Tibial nerve (tissue), 4 donors: Measurements from ENCODE around the gene ZNF385D. TPM values are rescaled to one million over a fixed set of nuclear protein-coding genes. Genes with fewer than 3 reads are reported as not detected.

Source experiments
- DNase-seq, 2 donors: peaks; one replicate each; pipeline ENCODE4 v3.0.0-alpha.2; 2019; ENCODE audit warnings: low spot score in 2 of 2
- H3K27ac ChIP-seq, 4 donors: fragments of 200-600 bp; sonication (generic) in 3 of 4; one replicate each; pipeline ENCODE4 v1.5.1; 2017 to 2019; ENCODE audit warnings: mild to moderate bottlenecking in 1 of 4
- H3K27me3 ChIP-seq, 2 donors: fragments of 200-600 bp; sonication (generic) in 1 of 2; one replicate each; pipeline versions ENCODE4 v1.5.1 to v1.6.0; 2017 to 2019
- H3K36me3 ChIP-seq, 3 donors: fragments of 200-600 bp; sonication (generic); one replicate each; pipeline ENCODE4 v1.5.1; 2018 to 2019
- H3K4me1 ChIP-seq, 4 donors: fragments of 200-600 bp; sonication (generic) in 3 of 4; one replicate each; pipeline ENCODE4 v1.5.1; 2017 to 2019
- H3K4me3 ChIP-seq, 4 donors: fragments of 200-600 bp; sonication (generic) in 3 of 4; one replicate each; pipeline ENCODE4 v1.5.1; 2017 to 2019; ENCODE audit warnings: mild to moderate bottlenecking in 1 of 4, moderate library complexity in 1 of 4
- H3K9me3 ChIP-seq, 4 donors: fragments of 200-600 bp; sonication (generic) in 3 of 4; one replicate each; pipeline ENCODE4 v1.5.1; 2017 to 2019
- EP300 ChIP-seq, 2 donors: sonication (generic); formaldehyde crosslinking; IDR thresholded peaks; one replicate each; pipeline ENCODE4 v1.6.1; 2017; ENCODE audit warnings: antibody characterized with exemption in 2 of 2, mild to moderate bottlenecking in 1 of 2
- POLR2A ChIP-seq, 2 donors: fragments of 450-650 bp; IDR thresholded peaks; one replicate each; pipeline ENCODE4 v1.6.1; 2017; ENCODE audit warnings: antibody characterized with exemption in 2 of 2, mild to moderate bottlenecking in 2 of 2, moderate library complexity in 2 of 2
- WGBS, 2 donors: methylation state at CpG; one replicate each; pipeline ENCODE4 v1.1.5; 2018; 5-methylcytosine and 5-hydroxymethylcytosine counted together
- total RNA-seq, 4 donors: library from RNA; depleted of rRNA; stranded (reverse); fragments of >200 nt; gene quantifications; one replicate each; pipeline ENCODE4 v1.1.0, GENCODE V29; 2016
- TF ChIP-seq, protein P1 (sequence below), 5 experiments: fragments of 200-600 bp in 3 of 5; fragments of 450-650 bp in 2 of 5; sonication (generic) in 3 of 5; IDR thresholded peaks; one replicate each; pipeline ENCODE4 v1.5.1; 2016 to 2019; ENCODE audit warnings: antibody characterized with exemption in 5 of 5, mild to moderate bottlenecking in 3 of 5, moderate library complexity in 2 of 5

ZNF385D gene
- total RNA-seq, 4 donors from 2014 or later: 2.7 to 9.0 (median 4.4) TPM

DNA sequence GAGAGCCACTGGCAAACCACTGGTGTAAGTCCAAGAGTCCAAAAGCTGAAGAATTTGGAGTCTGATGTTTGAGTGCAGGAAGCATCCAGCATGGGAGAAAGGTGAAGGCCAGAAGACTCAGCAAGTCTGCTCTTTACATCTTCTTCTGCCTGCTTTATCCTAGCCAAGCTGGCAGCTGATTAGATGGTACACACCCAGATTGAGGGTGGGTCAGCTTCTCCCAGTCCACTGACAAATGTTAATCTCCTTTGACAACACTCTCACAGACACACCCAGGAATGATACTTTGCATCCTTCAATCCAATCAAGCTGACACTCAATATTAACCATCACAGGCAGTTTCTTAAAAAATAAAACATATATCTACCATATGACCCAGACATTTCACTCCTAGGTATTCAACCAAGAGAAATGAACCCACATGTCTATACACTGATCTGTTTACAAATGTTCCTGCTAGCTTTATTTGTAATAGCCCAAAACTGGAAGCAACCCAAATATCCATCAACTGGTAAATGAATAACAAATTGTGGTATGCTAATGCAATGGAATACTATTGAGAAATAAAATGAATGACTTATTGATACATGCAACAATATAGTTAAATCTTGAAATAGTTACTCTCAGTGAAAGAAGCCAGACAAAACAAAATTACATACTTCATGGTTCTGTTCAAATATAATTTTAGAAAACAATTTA lies 373.8 kb downstream of the ZNF385D start:
- no peaks in the 10 kb centered on the region for H3K9me3 ChIP-seq
- no peak for DNase-seq
- H3K27me3 ChIP-seq: no peaks in the 10 kb centered on the region

DNA sequence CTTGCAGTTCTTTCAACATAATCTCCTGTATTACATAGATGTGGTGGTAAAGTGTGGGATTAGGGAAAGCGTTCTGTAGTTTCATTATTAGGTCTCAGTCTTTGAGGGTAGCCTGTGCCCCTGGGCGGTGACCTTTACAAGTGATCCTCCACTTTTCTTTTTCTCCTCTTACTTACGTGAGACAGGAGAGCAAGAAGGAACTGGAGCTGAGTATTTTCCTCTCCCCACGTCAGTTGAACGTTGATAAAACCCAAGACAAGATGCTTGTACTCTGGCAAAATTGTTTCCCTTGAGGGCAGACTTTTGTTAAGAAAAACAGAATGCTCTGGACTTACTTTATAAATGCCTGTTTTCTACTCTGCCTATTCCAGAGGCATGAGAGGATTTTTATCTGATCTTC lies 378.7 kb downstream of the ZNF385D start:
- no peaks in the 10 kb centered on the region for H3K36me3 ChIP-seq
- no peak for DNase-seq
- no peaks in the 10 kb centered on the region for H3K27me3 ChIP-seq
- WGBS, 2 donors: 44 to 52% methylated on average over 5 of the region's 5 CpGs
- peaks cover 0 to 9% (median 0%) of the 10 kb centered on the region in 4 donors for H3K9me3 ChIP-seq
- H3K4me1 ChIP-seq: no peaks in the 10 kb centered on the region
- H3K4me3 ChIP-seq: no peak overlapping the region
- H3K27ac ChIP-seq: no peak overlapping the region
- TF ChIP-seq, protein P1, sequence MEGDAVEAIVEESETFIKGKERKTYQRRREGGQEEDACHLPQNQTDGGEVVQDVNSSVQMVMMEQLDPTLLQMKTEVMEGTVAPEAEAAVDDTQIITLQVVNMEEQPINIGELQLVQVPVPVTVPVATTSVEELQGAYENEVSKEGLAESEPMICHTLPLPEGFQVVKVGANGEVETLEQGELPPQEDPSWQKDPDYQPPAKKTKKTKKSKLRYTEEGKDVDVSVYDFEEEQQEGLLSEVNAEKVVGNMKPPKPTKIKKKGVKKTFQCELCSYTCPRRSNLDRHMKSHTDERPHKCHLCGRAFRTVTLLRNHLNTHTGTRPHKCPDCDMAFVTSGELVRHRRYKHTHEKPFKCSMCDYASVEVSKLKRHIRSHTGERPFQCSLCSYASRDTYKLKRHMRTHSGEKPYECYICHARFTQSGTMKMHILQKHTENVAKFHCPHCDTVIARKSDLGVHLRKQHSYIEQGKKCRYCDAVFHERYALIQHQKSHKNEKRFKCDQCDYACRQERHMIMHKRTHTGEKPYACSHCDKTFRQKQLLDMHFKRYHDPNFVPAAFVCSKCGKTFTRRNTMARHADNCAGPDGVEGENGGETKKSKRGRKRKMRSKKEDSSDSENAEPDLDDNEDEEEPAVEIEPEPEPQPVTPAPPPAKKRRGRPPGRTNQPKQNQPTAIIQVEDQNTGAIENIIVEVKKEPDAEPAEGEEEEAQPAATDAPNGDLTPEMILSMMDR (IDR thresholded peaks at IDR 0.05): no peak
- TF ChIP-seq EP300 (IDR thresholded peaks at IDR 0.05): no peak

More for the DNA sequence above, 373.8 kb downstream of the ZNF385D start:
- TF ChIP-seq, protein P1 (IDR thresholded peaks at IDR 0.05): no peak
- TF ChIP-seq POLR2A (IDR thresholded peaks at IDR 0.05): no peak
- TF ChIP-seq EP300 (IDR thresholded peaks at IDR 0.05): no peak
- Histone ChIP-seq H3K36me3 (no peaks in the 10 kb centered on the region), H3K4me3 (no peak overlapping the region), H3K27ac (no peak overlapping the region), H3K4me1 (no peaks in the 10 kb centered on the region)
